Bronchial smooth muscle cell (primary cell): ENCODE data around the gene DET1. TPM values are rescaled to one million over a fixed set of nuclear protein-coding genes. Genes with fewer than 3 reads are reported as not detected.

Experiments used
- total RNA-seq: library from RNA; depleted of rRNA; stranded (reverse); fragments of >200 nt; gene quantifications from 2 replicates; pipeline ENCODE4 v1.2.1, GENCODE V29; 2014

DET1 gene
- 3.6 and 3.9 TPM in 2 replicates for total RNA-seq

DNA sequence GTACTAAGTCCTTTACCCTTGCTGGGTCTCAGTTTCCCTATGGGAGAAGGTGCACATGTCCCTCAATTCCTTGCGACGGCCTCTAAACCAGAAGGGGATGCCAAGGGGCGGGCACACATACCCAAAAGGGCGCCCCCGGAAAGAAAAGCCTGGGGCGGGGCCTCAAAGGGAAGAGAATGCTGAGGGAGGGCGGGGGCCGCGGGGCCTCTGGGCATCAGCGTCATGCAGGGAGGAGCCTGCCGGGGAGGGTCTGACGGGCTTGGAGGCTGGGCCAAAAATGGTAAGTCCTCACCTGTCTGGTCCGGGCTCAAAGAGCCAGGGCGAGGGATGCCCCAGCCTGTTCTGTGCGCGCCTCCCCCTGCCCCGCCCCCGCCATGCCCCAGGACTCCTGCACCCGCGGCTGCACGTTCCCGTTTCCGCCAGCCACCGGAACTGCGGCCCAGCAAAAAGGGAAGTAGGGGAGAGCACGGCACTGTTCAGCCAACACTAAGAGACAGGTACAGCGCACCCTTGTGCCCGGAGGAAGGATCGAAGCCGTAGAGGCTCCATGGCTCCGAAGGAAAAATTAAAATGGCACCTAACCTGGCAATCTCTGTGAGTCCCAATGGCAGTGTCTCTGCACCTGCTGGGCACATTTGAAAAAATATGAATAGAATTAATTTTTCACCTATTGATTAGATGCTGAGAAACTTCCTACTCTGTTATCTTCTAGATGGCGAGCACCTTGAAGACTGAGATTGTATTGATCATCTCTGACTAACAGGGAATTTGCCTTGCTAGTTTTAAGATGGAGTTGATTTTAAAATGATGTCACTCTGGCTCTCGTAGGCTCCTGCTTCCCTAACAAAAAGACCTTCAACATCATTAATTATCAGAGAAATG is at the start of gene DET1:
Gene DET1 (minus strand): TSS at position 434 of the 882 bp plus-strand sequence. CDS start 14,976 bp downstream, outside the sequence.

DNA sequence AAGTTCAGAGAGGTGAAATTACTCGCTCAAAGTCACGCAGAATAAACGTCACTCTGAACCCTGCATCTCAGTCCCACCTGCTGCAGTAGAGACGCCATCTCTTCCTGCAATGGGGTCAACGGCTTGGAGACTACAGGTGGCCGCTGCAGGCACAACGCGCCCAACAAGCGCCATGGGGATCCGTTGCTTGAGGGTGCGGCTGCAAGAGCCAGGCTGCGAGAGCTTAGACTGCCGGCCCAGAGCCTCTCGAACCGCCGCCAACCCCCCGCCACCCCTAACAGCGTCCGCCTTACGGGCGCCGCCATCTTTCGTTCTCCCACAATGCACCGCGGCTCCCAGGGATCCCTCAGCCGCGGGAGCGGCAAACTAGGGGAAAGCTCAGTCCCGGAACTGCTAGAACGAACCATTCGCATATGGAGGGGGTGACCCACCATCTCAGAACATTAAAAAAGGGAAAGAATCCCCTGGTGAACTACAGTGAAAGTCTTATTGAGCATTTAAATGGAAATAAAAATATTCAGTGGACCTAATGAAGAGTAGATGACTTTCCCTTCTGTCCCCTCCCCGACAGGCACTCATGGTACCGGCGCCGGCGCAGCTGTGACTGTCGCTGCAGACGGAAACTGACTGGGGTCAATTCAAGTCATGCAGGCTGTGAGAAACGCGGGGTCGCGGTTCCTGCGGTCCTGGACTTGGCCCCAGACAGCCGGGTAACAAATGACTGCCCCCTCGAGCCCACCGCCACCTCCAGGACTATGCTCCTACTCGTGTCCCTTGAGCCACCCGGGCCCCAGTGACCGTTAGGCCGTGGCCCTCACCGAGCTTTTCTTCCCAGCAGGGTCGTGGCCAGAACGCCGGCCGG is 79.2 kb downstream of the DET1 start, which contains the start of the genes MRPL46 and MRPS11:
Gene MRPL46 (minus strand): TSS at position 316 of the 862 bp plus-strand sequence. CDS start 11 bp downstream, at position 305.
Gene MRPS11 (plus strand): TSS at position 636 of the 862 bp plus-strand sequence. CDS start 10 bp downstream, at position 646.

Other genes with a start within 250 kb of the DET1 start
- 10.7 and 11.9 TPM in 2 replicates for gene MRPL46, start 79.3 kb downstream of the DET1 start, total RNA-seq
- gene MRPS11, start 79.0 kb downstream of the DET1 start, total RNA-seq = 38.1 and 40.1 TPM in 2 replicates
- gene AEN, start 74.7 kb upstream of the DET1 start, total RNA-seq = 41.1 and 49.4 TPM in 2 replicates
- gene ISG20, start 92.3 kb upstream of the DET1 start, total RNA-seq = 3.1 and 4.9 TPM in 2 replicates